ENCODE results near the gene ZNF611.
A peak's percentile ranks its signal among the peaks of the same experiment; 100 is the strongest.
"Not testable (repeated sequence)": the region's sequence is repeated elsewhere in the genome, so short reads cannot be mapped to it uniquely, and the experiment has no call there.

Gene ZNF611

DNA sequence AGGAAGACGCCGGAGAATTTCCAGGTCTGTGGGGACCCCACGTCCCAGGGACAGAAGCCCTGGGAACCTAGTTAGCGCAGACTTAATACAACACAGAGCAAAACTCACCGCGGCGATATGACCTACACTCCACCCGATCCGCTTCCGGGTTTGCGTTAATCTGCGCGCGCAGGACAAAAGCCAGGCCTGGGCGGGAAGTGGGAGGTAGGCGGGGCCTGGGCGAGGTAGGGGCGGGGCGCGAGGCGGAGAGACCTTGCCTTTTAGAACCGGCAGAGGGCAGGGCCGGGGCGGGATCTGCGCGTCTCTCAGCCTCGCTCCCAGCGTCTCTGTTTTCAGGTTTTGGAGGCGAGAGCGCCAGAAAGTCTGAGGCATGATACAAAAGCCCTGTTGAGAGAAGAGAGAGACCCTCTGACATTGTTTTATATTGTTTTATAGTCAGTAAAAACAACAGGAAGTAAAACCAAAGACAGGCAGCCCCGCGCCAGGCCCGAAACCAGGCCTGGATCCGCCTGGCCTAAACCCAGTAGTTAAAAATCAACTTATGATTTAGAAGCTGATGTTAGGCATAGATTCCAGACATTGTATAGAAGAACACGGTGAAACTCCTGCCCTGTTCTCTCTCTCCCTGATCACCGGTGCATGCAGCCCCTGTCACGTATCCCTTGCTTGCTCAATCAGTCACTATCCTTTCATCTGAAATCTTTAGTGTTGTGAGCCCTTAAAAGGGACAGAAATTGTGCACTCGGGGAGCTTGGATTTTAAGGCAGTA is at the start of gene ZNF611:
ZNF611 (minus strand) TSS at position 152 of the 769 bp plus-strand sequence. CDS start 19,150 bp downstream, outside the sequence.
- DNase-seq: peak; percentile 98

DNA sequence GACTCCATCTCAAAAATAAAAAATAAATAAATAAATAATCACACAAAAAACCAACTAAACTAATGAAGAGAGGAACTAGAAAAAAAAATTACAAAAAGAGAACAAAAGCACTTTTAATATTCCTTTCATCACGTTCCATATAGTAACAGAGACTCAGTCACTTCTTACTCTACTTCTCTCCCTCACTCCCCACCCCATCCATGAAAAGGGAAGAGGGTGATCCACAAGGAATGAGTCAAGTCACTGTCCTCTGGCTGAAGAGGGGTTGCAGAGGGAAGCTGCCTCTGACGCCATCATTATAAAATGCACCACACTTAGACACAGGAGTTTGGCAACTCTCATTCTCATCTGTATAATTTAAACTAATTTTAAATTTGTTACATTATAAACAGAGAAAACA is 48.0 kb upstream of the ZNF611 start:
- DNase-seq: not testable (repeated sequence)

DNA sequence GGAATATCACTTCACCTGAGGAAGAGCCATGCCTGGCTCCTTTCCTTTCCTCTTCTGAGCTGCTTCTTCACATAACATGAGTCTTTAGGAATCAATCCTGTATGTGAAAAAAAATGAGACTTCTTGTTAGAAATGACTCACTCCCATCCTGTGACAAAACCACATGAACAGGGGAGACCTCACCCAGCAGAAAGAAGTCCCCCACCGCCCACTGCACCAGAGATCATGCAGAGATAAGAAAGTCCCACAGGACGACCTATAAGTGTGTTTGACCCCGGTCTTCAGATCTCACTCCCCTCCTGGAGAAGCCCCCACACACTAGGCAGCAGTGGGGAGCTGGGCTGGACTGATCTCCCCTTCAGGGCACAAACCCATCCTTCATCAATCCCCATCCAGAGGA is 44.0 kb upstream of the ZNF611 start:
- peak; percentile 49 for DNase-seq

DNA sequence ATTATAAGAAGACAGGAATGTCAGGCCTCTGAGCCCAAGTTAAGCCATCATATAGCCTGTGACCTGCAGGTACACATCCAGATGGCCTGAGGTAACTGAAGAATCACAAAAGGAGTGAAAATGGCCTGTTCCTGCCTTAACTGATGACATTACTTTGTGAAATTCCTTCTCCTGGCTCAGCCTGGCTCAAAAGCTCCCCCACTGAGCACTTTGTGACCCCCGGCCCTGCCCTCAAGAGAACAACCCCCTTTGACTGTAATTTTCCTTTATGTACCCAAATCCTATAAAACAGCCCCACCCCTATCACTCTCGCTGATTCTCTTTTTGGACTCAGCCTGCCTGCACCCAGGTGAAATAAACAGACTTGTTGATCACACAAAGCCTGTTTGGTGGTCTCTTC is 21.6 kb upstream of the ZNF611 start:
- DNase-seq: not testable (repeated sequence)

DNA sequence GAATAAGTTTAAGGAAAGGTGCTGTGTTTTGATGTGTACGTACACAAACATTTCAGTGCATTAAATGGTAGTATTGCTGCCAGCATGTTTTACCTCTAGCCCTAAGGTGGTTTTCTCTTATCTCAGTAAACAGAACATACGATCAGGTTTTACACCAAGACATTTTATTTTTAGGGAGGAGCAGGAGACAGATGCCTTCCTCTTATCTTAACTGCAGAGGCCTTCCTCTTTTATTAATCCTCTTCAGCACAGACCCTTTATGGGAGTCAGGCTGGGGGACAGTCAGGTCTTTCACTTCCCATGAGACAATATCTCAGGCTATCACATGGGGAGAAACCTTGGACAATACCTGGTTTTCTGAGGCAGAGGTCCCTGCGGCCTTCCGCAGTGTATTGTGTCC is 14.9 kb upstream of the ZNF611 start:
- DNase-seq: no peak

DNA sequence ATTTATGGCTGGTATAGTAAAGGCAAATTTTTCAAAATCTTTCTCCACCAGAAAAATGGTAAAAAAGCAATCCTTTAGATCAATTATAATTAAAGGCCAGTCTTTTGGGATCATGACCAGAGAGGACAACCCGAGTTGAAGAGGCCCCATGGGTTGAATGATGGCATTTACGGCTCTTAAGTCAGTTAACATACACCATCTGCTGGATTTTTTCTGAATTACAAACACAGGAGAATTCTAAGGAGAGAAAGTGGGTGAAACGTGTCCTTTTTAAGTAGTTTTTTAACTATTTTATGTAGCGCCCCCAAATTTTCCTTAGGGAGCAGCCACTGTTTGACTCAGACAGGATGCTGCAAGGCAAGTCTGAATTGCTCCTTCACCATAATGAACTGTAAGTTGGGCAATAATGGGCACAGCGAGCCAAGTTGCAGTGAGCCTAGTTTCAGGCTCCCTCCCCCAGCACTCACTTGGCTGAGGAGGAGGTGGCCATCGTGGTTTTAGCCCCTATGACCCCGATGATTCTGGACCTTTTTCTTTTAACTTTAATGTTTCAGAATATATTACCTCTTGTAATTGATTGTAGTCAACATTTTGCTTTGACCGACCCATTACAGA is 13.6 kb upstream of the ZNF611 start:
- DNase-seq: peak; percentile 57

DNA sequence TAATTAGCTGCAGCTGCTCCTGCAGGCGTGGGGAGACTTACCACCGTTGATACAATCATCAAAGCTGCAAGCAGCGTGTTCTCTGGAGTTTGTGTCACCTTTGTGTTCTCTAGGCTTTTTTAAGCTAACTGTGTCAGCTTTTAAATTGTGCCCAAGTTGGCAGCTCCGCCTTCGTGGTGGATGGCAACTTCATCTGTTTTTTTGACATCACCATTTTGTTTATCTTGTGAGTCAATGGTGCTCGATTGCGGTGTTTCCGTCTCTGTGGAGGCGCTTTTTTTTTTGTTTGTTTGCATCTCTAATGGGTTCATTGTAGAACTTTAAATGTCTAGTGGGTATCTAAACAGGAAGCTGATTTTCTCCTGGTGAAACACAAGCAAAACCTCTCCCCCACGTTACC is 11.1 kb upstream of the ZNF611 start:
- peak; percentile 40 for DNase-seq

DNA sequence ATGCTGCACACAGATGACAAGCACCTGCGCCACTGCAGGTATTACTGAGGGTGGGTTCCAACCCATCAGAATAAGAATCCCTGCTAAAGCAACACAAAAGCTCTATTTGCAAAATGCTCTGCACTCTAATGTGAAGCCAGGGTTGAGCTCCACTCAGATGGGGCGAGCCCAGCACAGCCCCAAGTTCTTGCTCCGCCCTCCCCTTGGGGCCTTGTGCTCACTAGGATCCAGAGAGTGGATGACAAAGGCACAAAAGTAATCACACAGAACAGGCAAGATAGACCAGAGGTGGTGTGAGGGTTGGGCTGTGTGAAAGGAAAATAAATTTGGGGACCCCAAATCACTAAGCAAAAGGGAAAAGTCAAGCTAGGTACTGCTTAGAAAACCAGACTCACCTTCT is 8.2 kb upstream of the ZNF611 start:
- no peak for DNase-seq

DNA sequence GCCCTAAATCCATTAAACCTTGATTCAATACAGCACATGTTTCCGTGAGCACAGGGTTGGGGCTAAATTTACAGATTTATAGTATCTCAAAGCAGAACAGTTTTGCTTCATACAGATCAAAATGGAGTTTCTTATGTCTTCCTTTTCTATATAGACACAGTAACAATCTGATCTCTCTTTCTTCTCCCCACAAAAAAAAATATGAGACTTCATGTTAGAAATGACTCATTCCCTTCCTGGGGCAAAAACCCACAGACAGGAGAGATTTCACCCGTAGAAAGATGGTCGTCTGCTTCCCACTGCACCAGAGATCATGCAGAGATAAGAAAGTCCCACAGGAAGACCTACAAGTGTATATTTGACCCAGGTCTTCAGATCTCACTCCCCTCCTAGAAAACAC is 7.7 kb upstream of the ZNF611 start:
- DNase-seq: no peak

DNA sequence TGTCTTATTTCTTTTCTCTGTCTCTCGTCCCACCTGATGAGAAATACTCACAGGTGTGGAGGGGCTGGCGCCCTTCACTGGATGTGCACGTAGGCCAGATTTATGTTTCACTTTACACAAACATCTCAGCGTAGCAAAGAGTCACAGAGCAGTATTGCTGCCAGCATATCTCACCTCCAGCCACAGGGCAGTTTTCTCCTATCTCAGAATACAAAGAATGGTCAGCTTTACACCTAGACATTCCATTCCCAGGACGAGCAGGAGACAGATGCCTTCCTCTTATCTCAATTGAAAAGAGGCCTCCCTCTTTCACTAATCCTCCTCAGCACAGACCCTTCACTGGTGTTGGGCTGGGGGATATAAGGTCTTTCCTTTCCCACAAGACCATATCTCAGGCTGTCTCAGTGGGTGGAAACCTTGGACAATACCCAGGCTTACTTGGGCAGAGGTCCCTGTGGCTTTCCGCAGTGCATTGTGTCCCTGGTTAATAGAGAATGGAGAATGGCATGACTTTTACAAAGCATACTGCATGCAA is 7.2 kb upstream of the ZNF611 start:
- DNase-seq: no peak

DNA sequence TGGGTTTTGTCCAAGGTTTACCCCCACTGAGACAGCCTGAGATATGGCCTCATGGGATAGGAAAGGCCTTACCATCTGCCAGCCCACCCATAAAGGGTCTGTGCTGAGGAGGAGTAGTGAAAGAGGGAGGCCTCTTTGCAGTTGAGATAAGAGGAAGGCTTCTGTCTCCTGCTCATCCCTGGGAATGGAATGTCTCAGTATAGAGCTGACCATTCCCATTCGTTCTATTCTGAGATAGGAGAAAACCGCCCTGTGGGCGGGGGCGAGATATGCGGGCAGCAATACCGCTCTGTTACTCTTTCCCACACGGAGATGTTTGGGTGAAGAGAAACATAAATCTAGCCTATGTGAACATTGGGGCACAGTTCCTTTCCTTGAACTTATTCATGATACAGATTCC is 6.5 kb upstream of the ZNF611 start:
- not testable (repeated sequence) for DNase-seq

DNA sequence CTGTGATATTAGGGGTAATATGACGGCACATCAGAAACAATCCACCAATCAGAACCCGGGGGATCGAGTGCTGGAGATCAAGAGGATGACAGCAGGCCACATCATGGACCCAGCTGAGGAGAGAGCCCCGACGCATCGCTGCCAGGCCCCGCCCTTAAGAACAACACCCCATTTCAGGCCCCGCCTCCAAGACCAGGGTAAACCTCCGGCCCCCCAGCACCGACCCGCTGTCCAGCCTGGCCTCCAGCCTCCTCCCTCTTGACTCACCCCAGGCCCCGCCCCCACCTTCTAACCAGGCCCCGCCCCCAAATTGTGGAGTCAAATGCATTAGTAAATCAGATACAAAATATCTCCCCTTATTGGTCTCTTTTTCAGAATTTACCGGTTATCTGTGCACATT is 4.7 kb upstream of the ZNF611 start:
- no peak for DNase-seq

DNA sequence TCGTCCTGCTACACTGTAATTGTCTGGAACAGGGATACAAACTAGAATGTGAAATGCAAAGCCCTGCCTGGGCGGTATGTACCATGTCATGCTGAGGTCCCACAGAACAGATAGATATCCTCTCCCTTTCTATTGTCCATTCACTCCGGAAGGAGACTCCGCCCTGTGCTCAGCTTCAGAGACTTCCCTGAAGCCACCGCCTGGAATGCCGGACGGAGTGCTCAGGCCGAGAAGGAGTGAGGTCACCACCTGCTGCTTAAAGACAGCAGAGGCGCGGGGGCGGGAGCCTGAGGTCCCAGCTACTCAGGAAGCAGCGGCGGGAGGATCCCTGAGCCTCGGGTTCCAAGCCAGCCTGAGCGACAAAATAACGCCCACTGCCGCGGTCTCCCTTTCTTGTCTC is 890 bp upstream of the ZNF611 start:
- no peak for DNase-seq

DNA sequence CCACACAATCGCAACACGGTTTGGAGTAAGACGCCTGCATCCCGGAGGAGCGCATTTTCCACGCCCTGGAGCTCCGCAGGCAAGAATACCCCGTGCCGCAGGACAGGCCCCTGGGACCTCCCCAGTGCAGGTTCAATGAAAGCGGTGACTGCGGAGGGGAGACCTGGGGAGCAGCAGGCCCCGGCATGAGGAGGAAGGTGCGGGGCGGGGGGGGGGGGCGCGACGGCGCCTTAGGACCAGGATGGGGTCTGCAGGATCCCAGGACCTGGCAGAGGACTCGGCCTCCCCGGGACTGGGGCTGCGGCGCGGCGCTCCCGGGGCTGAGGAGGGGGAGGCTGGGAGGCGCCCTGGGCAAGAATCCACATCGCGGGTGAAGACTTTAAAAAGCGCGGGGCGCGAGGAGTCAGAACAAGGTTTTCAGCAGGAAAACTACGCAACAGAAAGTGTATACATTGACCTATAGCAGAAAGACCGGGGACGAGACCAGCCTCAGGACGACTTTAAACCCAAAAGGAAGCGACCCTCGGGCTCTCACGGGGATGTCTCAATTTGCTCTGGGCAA is 432 bp downstream of the ZNF611 start:
- DNase-seq: peak; percentile 6

DNA sequence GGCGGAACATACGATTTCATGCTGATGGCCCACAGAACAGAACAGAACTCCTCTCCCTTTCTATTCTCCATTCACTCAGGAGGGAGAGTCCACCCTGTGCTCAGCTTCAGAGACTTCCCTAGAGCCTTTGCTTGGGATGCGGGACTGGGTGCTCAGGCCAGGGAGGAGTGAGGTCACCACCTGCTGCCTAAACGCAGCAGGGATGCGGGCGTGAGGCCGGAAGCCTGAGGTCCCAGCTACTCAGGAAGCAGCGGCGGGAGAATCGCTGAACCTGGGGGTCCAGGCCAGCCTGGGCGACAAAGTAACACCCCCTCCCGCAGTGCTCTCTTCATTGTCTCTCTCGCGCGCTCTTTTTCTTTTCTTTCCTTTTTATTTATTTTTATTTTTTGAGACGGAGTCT is 8.8 kb downstream of the ZNF611 start:
- DNase-seq: not testable (repeated sequence)

DNA sequence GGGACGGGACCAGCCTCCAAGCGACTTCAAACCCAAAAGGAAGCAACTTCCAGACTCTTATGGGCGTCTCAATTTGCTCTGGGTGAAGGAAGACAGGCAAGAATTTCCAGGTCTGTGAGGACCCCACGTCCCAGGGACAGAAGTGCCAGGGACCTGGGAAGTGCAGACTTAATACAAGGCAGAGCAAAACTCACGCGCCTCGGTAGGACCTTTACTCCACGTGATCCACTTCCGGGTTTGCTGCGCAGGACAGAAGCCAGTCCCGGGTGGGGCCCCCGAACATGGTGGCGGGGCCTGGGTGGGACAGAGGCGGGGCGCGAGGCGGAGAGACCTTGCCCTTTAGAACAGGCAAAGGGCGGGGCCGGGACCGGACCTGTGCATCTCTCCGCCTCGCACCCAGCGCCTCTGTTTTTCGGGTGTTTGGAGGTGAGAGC is 9.3 kb downstream of the ZNF611 start:
- DNase-seq: no peak

DNA sequence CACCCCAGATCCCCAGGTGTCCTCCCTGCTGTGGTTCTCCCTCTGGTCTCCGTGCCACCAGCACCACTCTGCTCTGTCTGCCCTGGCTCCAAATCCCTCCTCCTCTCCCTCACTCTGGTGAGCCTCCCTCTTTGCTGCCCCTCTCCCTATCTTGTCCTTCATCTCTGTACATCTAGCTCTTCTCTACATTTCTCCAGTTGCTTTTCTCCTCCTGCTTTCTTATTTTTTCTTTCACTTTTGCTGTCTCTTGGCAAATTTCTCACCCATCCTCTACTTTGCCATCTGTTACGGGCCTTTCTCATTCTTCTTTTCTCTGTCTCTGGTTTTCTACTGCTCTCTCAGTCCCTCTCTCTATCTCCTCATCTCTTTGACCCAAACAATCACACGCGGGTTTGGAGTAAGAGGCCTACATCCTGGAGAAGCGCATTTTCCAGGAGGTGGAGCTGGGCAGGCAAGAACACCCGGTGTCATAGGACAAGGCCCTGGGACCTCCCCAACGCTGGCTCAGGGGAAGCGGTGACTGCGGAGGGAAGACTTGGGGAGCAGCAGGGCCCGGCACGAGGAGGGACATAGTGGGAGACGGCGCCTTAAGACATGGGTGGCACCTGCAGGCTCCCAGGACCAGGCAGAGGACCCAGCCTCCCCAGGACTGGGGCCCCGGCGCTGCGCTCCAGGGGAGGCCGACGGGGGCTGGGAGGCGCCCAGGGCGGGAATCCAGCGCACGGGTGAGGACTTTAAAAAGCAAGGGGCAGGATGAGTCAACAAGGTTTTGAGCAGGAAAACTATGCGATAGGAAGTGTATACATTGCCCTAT is 9.9 kb downstream of the ZNF611 start:
- no peak for DNase-seq

DNA sequence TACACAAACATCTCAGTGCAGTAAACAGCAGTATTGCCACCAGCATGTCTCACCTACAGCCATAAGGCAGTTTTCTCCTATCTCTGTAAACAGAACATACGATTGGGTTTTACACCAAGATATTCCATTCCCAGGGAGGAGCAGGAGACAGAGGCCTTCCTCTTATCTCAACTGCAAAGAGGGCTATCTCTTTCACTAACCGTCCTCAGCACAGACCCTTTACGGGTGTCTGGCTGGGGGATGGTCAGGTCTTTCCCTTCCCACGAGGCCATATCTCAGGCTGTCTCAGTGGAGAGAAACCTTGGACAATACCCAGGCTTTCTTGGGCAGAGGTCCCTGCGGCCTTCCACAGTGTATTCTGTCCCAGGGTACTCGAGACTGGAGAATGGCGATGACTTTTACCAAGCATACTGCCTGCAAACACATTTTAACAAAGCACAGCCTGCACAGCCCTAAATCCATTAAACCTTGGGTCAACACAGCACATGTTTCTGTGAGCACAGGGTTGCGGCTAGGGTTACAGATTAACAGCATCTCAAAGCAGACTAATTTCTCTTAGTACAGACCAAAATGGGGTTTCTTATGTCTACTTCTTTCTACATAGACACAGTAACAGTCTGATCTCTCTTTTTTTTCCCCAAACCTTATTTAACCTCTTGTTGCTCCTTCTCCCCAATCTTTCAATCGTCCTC is 10.8 kb downstream of the ZNF611 start:
- DNase-seq: not testable (repeated sequence)

DNA sequence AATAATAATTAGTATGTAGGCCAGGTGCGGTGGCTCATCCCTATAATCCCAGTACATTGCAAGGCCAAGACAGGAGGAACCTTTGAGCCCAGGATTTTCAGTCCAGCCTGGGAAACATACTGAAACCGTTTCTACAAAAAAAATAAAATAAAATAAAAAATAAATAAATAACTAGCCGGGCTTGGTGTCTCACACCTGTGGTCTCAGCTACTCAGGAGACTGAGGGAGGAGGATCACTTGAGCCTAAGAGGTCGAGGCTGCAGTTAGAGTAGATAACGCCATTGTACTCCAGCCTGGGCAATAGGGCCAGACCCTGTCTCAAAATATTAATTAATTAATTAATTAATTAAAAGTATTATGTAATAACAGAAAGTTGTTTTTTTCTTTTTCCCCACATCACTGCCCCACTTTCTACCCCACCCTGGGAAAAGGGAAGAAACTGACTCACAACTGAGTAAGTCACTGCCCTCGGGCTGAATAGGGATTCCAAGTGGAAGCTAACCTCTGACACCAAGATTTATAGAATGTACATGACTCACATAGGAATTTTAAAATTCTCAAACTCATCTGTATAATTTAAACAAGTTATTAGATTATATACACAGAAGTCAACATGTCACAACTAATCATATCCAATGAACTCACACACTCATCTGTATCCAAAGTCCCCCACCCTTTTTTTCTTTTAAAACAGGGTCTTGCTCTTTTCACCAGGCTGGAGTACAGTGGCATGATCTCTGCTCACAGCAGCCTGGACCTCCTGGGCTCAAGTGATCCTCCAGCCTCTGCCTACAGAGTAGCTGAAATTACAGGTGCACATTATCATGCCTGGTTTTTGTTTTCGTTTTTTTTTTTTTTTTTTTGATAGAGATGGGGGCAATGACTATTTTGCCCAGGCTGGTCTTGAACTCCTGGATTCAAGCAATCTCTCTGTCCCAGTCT is 12.5 kb downstream of the ZNF611 start:
- no peak for DNase-seq

DNA sequence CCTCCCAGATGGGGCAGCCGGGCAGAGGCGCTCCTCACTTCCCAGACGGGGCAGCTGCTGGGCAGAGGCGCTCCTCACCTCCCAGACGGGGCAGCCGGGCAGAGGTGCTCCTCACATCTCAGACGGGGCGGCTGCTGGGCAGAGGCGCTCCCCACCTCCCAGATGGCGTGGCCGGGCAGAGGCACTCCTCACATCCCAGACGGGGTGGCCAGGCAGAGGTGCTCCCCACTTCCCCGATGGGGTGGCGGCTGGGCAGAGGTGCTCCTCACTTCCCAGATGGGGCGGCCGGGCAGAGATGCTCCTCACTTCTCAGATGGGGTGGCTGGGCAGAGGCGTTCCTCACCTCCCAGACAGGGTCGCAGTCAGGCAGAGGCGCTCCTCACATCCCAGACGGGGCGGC is 14.3 kb downstream of the ZNF611 start:
- DNase-seq: not testable (repeated sequence)

DNA sequence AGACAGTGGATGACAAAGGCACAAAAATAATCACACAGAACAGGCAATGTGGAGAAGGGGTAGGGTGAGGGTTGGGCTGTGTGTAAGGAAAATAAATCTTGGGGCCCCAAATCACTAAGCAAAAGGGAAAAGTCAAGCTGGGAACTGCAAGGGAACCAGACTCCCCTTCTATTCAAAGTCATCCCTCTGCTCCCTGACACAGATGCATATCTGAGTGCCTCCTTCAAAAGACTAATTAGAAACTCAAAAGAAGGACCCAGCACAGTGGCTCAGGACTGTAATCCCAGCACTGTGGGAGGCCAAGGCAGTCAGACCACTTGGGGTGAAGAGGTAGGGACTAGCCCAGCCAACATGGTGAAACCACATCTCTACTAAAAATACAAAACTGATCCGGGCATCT is 18.3 kb downstream of the ZNF611 start:
- no peak for DNase-seq

Measured in CD4-positive, alpha-beta T cell treated with Interleukin-21 for 1 hour (primary cell).